HL-60 (cell line): ENCODE measurements around the gene KRT39.

ENCODE experiments used
- DNase-seq, 2 experiments: peaks; one replicate each; pipeline ENCODE4 v3.0.0-alpha.2; 2010 to 2020; ENCODE audit warnings: low read depth in 1 of 2, low spot score in 1 of 2
- H3K27ac ChIP-seq: fragments of 250-450 bp; sonication (Bioruptor Pico); replicated peaks from 2 replicates; pipeline ENCODE4 v1.5.1; 2020; ENCODE audit warnings: mild to moderate bottlenecking, moderate library complexity
- H3K27me3 ChIP-seq: fragments of 250-450 bp; sonication (Bioruptor Pico); 2 replicates; pipeline ENCODE4 v1.5.1; 2021; ENCODE audit warnings: mild to moderate bottlenecking, moderate library complexity; ENCODE audit not compliant: insufficient read depth, poor library complexity, severe bottlenecking
- H3K4me3 ChIP-seq: replicated peaks from 2 replicates; pipeline ENCODE4 v1.5.1; 2011; ENCODE audit warnings: mild to moderate bottlenecking, control low read depth, low read length; ENCODE audit not compliant: insufficient read depth
- CTCF ChIP-seq: IDR thresholded peaks from one replicate; pipeline ENCODE4 v1.5.1; 2011; ENCODE audit warnings: low read length, control low read depth, inconsistent platforms; ENCODE audit not compliant: insufficient read depth
- GABPA ChIP-seq: IDR thresholded peaks from 2 replicates; pipeline ENCODE4 v1.6.1; 2012; ENCODE audit warnings: low read depth
- POLR2AphosphoS5 ChIP-seq: IDR thresholded peaks from 2 replicates; pipeline ENCODE4 v1.6.1; 2012; ENCODE audit warnings: low read depth
- SPI1 ChIP-seq: IDR thresholded peaks from 2 replicates; pipeline ENCODE4 v1.6.1; 2012; ENCODE audit warnings: low read depth, mild to moderate bottlenecking, borderline replicate concordance
- TF ChIP-seq, protein P1 (sequence below): IDR thresholded peaks from 2 replicates; pipeline ENCODE4 v1.6.1; 2012; ENCODE audit warnings: low read depth; ENCODE audit not compliant: insufficient replicate concordance

KRT39 gene

DNA sequence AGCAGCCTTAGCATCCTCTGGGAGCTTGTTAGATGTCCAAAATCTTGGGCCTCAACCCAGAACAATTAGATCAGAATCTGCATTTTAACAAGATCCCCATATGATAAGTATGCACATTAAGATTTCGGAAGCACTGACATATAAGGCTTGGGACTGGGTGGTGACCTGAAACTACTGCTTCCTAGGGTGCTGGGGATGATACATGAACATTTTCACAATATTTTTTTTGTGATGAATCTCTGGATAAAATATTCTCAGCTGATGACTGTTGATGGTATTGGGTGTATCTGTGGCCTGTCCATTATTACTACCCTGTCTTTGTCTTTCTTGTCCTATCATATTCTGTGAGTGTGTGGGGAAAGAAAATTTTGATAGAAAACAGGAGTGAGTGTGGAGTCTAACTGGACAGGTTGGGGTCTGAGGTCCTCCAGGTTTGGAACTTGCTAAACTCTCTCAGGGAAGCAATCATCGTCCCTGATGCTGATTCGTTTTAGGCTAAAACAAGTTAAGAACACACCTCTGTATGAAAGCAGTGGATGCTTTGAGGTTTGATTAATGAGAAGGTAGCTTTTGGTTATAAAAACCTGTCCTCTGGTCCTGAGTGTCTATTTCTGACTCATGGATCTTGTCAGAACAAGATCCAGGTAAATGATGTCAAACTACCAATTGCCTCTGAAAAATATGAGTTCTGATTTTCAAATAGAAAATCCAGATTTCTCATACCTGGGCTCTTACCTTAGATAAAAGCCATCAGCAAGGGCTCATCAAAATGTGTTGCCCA lies 52.5 kb downstream of the KRT39 start:
- Histone ChIP-seq H3K27me3 (no peaks in the 10 kb centered on the region), H3K27ac (no peak overlapping the region), H3K4me3 (no peak overlapping the region)
- no peak for DNase-seq
- no peak for TF ChIP-seq POLR2AphosphoS5
- no peak for TF ChIP-seq SPI1
- TF ChIP-seq, protein P1, sequence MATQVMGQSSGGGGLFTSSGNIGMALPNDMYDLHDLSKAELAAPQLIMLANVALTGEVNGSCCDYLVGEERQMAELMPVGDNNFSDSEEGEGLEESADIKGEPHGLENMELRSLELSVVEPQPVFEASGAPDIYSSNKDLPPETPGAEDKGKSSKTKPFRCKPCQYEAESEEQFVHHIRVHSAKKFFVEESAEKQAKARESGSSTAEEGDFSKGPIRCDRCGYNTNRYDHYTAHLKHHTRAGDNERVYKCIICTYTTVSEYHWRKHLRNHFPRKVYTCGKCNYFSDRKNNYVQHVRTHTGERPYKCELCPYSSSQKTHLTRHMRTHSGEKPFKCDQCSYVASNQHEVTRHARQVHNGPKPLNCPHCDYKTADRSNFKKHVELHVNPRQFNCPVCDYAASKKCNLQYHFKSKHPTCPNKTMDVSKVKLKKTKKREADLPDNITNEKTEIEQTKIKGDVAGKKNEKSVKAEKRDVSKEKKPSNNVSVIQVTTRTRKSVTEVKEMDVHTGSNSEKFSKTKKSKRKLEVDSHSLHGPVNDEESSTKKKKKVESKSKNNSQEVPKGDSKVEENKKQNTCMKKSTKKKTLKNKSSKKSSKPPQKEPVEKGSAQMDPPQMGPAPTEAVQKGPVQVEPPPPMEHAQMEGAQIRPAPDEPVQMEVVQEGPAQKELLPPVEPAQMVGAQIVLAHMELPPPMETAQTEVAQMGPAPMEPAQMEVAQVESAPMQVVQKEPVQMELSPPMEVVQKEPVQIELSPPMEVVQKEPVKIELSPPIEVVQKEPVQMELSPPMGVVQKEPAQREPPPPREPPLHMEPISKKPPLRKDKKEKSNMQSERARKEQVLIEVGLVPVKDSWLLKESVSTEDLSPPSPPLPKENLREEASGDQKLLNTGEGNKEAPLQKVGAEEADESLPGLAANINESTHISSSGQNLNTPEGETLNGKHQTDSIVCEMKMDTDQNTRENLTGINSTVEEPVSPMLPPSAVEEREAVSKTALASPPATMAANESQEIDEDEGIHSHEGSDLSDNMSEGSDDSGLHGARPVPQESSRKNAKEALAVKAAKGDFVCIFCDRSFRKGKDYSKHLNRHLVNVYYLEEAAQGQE = no peak
- TF ChIP-seq GABPA = no peak
- no peak for TF ChIP-seq CTCF

DNA sequence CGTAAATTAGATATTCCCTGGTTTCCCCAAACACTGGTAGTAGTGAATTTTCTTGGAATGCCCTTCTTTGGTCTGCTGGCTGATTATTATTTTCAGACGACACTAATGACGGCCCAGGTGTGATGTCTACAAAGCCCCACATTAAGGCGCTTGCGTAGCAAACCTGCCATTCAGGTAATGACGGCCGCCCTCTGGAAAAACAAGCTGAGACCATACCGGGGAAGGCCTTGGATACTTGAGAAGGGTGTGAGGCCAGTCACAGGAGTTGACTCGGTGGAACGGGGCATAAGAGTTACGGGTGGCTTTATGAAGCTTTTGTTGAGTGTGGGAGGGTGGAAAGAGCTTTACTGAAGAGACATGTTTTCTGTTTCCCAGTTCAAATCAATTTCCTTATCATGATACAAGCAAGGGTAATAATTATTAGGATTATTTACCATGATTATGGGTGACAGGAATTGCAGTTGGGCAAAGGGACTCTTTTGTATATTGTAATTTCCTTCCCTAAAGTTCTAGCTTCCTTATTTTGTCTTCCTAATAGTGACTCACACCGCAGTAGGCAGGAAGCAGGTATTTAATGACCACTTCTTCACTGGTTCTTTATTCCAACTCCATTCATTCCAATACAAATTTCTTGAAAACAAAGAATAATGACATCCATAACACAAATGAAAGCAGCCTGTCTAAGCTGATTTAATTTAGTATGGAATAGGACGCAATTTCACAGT lies 54.1 kb downstream of the KRT39 start:
- Histone ChIP-seq H3K27me3 (no peaks in the 10 kb centered on the region), H3K27ac (no peak overlapping the region), H3K4me3 (no peak overlapping the region)
- TF ChIP-seq, protein P1 = no peak
- TF ChIP-seq POLR2AphosphoS5 (no peak), SPI1 (no peak), CTCF (no peak), GABPA (no peak)
- DNase-seq = no peak

DNA sequence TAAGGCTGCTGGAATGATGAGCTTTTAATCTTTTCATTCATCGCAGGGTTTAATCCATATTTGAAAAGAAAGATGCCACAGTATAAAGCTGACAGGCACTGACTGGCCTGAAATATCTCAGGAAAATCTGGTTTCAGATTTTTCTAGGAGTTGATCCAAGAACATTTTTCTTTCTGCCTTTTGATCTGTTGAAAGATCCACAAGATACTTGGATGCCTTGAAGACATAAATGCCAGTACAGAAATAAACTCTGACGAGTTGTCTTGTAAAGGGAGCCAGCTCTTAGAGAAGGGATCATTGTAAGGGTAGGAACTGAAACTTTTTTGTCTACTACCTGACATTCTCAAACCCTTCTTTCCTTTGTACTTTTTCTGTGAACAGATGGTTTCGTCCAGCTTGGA lies 56.3 kb downstream of the KRT39 start:
- Histone ChIP-seq H3K27me3 (no peaks in the 10 kb centered on the region), H3K27ac (no peak overlapping the region), H3K4me3 (no peak overlapping the region)
- no peak for DNase-seq
- TF ChIP-seq GABPA (no peak), CTCF (no peak), SPI1 (no peak), POLR2AphosphoS5 (no peak)
- TF ChIP-seq, protein P1 = no peak
